ENCODE measurements around the gene HECTD1.

HECTD1 gene

DNA sequence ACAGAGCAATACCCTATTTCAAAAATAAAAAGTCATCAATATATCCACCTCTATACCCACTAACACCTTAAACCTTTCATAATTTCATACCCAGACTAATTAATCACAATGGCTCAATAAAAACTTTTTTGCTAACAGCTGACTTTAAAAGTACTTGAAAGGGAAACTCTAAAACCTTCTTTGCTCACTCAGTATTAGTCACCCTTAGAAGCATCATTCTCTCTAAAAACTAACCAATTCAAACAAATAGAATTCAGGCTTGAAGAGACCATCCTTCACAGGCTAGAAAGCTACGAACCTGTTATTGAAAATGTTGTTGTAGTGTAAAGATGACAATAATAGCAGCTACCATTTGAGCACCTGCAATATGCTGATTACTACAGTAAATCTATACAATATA, 37.2 kb downstream of the HECTD1 start:
- no peak overlapping the region for H3K27ac ChIP-seq (replicated peaks)
- H3K4me3 ChIP-seq (replicated peaks; ENCODE audit: insufficient read depth, low read length): no peak overlapping the region
- TF ChIP-seq, protein P1, sequence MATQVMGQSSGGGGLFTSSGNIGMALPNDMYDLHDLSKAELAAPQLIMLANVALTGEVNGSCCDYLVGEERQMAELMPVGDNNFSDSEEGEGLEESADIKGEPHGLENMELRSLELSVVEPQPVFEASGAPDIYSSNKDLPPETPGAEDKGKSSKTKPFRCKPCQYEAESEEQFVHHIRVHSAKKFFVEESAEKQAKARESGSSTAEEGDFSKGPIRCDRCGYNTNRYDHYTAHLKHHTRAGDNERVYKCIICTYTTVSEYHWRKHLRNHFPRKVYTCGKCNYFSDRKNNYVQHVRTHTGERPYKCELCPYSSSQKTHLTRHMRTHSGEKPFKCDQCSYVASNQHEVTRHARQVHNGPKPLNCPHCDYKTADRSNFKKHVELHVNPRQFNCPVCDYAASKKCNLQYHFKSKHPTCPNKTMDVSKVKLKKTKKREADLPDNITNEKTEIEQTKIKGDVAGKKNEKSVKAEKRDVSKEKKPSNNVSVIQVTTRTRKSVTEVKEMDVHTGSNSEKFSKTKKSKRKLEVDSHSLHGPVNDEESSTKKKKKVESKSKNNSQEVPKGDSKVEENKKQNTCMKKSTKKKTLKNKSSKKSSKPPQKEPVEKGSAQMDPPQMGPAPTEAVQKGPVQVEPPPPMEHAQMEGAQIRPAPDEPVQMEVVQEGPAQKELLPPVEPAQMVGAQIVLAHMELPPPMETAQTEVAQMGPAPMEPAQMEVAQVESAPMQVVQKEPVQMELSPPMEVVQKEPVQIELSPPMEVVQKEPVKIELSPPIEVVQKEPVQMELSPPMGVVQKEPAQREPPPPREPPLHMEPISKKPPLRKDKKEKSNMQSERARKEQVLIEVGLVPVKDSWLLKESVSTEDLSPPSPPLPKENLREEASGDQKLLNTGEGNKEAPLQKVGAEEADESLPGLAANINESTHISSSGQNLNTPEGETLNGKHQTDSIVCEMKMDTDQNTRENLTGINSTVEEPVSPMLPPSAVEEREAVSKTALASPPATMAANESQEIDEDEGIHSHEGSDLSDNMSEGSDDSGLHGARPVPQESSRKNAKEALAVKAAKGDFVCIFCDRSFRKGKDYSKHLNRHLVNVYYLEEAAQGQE (IDR thresholded peaks at IDR 0.05; ENCODE audit: insufficient replicate concordance, low read depth): no peak
- TF ChIP-seq SPI1 (IDR thresholded peaks at IDR 0.05; ENCODE audit: borderline replicate concordance, low read depth) (no peak), GABPA (IDR thresholded peaks at IDR 0.05; ENCODE audit: low read depth) (no peak), POLR2AphosphoS5 (IDR thresholded peaks at IDR 0.05; ENCODE audit: low read depth) (no peak)
- TF ChIP-seq, protein P2, sequence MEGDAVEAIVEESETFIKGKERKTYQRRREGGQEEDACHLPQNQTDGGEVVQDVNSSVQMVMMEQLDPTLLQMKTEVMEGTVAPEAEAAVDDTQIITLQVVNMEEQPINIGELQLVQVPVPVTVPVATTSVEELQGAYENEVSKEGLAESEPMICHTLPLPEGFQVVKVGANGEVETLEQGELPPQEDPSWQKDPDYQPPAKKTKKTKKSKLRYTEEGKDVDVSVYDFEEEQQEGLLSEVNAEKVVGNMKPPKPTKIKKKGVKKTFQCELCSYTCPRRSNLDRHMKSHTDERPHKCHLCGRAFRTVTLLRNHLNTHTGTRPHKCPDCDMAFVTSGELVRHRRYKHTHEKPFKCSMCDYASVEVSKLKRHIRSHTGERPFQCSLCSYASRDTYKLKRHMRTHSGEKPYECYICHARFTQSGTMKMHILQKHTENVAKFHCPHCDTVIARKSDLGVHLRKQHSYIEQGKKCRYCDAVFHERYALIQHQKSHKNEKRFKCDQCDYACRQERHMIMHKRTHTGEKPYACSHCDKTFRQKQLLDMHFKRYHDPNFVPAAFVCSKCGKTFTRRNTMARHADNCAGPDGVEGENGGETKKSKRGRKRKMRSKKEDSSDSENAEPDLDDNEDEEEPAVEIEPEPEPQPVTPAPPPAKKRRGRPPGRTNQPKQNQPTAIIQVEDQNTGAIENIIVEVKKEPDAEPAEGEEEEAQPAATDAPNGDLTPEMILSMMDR (IDR thresholded peaks at IDR 0.05; ENCODE audit: insufficient read depth, low read length): no peak
- no peak for DNase-seq (ENCODE audit: low read depth in 1 of 2, low spot score in 1 of 2)
- H3K27me3 ChIP-seq (ENCODE audit: insufficient read depth, poor library complexity, severe bottlenecking): no peaks in the 10 kb centered on the region

DNA sequence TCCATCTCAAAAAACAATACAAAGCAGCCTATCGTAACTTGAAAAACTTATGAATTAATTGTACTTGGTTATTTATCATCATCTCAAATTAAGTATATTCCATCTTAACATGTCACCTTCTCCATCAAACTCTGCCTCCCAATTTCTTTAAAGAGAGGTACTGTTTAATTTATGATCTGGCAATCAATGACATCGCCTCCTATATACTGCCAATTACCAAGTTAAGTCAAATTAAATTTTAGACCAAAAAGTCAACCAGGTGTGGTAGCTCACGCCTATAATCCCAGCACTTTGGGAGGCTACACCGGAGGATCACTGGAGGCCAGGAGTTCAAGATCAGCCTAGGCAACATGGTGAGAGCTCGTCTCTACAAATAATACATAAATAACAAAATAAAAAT, 37.7 kb downstream of the HECTD1 start:
- TF ChIP-seq POLR2AphosphoS5 (IDR thresholded peaks at IDR 0.05; ENCODE audit: low read depth): no peak
- TF ChIP-seq, protein P2 (IDR thresholded peaks at IDR 0.05; ENCODE audit: insufficient read depth, low read length): no peak
- TF ChIP-seq GABPA (IDR thresholded peaks at IDR 0.05; ENCODE audit: low read depth): no peak
- TF ChIP-seq, protein P1 (IDR thresholded peaks at IDR 0.05; ENCODE audit: insufficient replicate concordance, low read depth): no peak
- no peak for TF ChIP-seq SPI1 (IDR thresholded peaks at IDR 0.05; ENCODE audit: borderline replicate concordance, low read depth)
- Histone ChIP-seq H3K4me3 (replicated peaks; ENCODE audit: insufficient read depth, low read length) (no peak overlapping the region), H3K27ac (replicated peaks) (no peak overlapping the region), H3K27me3 (ENCODE audit: insufficient read depth, poor library complexity, severe bottlenecking) (no peaks in the 10 kb centered on the region)
- no peak for DNase-seq (ENCODE audit: low read depth in 1 of 2, low spot score in 1 of 2)

DNA sequence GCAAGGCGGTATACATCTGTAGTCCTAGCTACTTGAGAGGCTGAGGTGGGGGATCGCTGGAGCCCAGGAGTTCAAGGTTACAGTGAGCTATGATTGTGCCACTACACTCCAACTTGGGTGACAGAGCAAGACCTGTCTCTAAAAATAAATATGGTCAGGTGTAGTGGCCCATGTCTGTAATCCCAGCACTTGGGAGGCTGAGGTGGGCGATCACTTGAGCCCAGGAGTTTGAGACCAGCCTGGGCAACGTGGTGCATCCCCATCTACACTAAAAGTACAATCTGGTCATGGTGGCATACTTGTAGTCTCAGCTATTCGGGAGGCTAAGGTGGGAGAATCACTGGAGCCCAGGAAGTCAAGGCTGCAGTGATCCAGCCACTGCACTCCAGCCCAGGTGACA, 40.6 kb downstream of the HECTD1 start:
- H3K4me3 ChIP-seq (replicated peaks; ENCODE audit: insufficient read depth, low read length): no peak overlapping the region
- H3K27ac ChIP-seq (replicated peaks): no peak overlapping the region
- TF ChIP-seq, protein P2 (IDR thresholded peaks at IDR 0.05; ENCODE audit: insufficient read depth, low read length): no peak
- TF ChIP-seq GABPA (IDR thresholded peaks at IDR 0.05; ENCODE audit: low read depth) (no peak), SPI1 (IDR thresholded peaks at IDR 0.05; ENCODE audit: borderline replicate concordance, low read depth) (no peak)
- no peaks in the 10 kb centered on the region for H3K27me3 ChIP-seq (ENCODE audit: insufficient read depth, poor library complexity, severe bottlenecking)
- DNase-seq (ENCODE audit: low read depth in 1 of 2, low spot score in 1 of 2): no peak

DNA sequence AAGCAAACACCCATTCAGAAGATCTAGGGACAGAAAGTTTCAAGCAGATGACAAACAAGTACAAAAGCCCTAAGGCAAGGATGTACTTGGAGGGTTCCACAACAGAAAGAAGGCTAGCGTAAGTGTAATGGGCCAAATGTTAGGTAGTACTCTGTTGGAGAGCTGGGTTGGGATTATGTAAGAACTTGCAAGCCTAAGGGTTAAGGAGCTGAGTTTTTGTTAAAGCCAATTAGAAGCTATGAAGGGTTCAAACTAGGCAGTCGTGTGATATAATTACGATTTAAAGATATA, 41.4 kb downstream of the HECTD1 start:
- H3K27ac ChIP-seq (replicated peaks): no peak overlapping the region
- H3K4me3 ChIP-seq (replicated peaks; ENCODE audit: insufficient read depth, low read length): no peak overlapping the region
- no peaks in the 10 kb centered on the region for H3K27me3 ChIP-seq (ENCODE audit: insufficient read depth, poor library complexity, severe bottlenecking)
- TF ChIP-seq GABPA (IDR thresholded peaks at IDR 0.05; ENCODE audit: low read depth): no peak
- no peak for TF ChIP-seq POLR2AphosphoS5 (IDR thresholded peaks at IDR 0.05; ENCODE audit: low read depth)
- TF ChIP-seq, protein P1 (IDR thresholded peaks at IDR 0.05; ENCODE audit: insufficient replicate concordance, low read depth): no peak
- TF ChIP-seq SPI1 (IDR thresholded peaks at IDR 0.05; ENCODE audit: borderline replicate concordance, low read depth): no peak
- TF ChIP-seq, protein P2 (IDR thresholded peaks at IDR 0.05; ENCODE audit: insufficient read depth, low read length): no peak
- DNase-seq (ENCODE audit: low read depth in 1 of 2, low spot score in 1 of 2): no peak

Measured in HL-60 (cell line).